ELR (cell line): ENCODE measurements around the gene DUSP12.
"Not testable (repeated sequence)": the region's sequence is repeated elsewhere in the genome, so short reads cannot be mapped to it uniquely, and the experiment has no call there.

Source experiments
- DNase-seq: peaks from one replicate; pipeline ENCODE4 v3.0.0-alpha.2; 2015; ENCODE audit warnings: low read depth

DUSP12 gene, protein sequence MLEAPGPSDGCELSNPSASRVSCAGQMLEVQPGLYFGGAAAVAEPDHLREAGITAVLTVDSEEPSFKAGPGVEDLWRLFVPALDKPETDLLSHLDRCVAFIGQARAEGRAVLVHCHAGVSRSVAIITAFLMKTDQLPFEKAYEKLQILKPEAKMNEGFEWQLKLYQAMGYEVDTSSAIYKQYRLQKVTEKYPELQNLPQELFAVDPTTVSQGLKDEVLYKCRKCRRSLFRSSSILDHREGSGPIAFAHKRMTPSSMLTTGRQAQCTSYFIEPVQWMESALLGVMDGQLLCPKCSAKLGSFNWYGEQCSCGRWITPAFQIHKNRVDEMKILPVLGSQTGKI

GRCh38 chr1:161749509-161750407 lies at the start of gene DUSP12:
TSS of gene DUSP12 (plus strand) at chr1:161749786. CDS start at chr1:161749802, 16 bp downstream.
- DNase-seq, result peak; percentile 97

- DNase-seq, result no peak
Observed at GRCh38 chr1:161702250-161702649, 47.3 kb upstream of the DUSP12 start.

DNA sequence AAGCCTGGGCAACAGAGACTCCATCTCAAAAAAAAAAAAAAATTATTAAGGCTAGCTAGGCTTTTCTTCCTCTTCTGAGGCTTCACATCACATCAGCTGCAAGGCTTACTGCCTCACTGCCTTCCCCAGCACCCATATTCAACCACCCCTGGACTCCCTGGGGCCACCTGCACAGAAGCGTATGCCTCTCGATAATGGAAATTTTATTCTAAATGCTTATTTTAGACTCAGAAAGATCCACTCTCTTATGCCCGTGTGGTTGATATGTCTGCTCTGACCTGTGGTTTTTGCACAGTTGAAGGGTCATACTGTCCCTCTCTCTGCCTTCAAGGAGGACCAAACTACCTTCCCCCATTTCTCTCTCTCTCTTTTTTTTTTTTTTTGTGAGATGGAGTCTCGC lies 44.0 kb upstream of the DUSP12 start:
- DNase-seq, result no peak

GRCh38 chr1:161706113-161706481 lies 43.5 kb upstream of the DUSP12 start:
- peak; percentile 78 for DNase-seq

DNA sequence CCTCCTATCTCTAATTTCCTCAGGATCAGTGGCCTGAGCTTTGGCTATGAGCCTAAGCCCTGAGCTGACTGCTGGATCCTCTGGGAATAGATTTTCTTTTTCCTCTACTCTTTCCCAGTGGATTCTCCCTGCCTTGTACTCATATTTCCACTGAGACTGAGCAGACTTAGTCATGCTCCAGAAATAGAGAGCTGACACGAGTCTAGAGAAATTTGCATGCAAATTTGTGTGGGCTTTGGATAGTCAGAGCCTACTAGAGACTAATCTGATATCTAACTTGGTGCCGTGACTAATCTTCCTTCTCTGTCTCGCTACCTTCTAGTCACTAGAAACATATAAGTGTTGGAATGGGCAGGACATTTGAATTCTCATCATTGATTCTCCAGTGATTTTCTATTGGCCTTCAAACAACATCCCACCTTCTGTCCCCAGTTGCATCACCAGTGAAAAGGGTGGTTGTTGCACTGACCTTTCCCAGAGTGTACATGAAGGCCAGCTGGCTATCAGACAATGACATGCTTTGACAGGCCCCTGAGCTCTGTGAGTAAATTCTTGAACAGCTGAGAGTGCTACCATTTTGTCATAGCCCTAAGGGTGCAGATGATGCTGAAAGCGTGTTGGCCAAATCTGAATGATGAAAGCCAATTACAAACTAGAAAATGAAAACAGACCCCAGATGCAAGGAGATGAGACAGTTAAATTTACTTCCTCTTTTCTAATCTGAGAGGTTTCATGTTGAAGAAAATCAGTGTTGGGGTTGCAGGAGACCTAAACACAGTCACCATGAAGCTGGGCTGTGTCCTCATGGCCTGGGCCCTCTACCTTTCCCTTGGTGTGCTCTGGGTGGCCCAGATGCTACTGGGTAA lies 42.9 kb upstream of the DUSP12 start, which contains the start of gene FCRLA:
Gene FCRLA (plus strand): TSS at position 748 of the 866 bp plus-strand sequence. CDS start 36 bp downstream, at position 784.
- DNase-seq, result peak; percentile 97

- DNase-seq, result no peak
Observed at GRCh38 chr1:161707503-161707902, 42.1 kb upstream of the DUSP12 start.

- DNase-seq, result no peak
Observed at GRCh38 chr1:161709373-161709772, 40.2 kb upstream of the DUSP12 start.

GRCh38 chr1:161710560-161710959 lies 39.0 kb upstream of the DUSP12 start:
- DNase-seq, result no peak

- DNase-seq, result no peak
Observed at GRCh38 chr1:161718559-161719324, 30.8 kb upstream of the DUSP12 start.

- DNase-seq, result no peak
Observed at GRCh38 chr1:161719325-161719611, 30.3 kb upstream of the DUSP12 start.

- DNase-seq, result no peak
Observed at GRCh38 chr1:161720422-161720821, 29.2 kb upstream of the DUSP12 start.

GRCh38 chr1:161720956-161721737 lies 28.4 kb upstream of the DUSP12 start, which contains the start of gene FCRLB:
TSS of gene FCRLB (plus strand) at chr1:161721544. CDS start at chr1:161722673, 1,129 bp downstream.
- no peak for DNase-seq

DNA sequence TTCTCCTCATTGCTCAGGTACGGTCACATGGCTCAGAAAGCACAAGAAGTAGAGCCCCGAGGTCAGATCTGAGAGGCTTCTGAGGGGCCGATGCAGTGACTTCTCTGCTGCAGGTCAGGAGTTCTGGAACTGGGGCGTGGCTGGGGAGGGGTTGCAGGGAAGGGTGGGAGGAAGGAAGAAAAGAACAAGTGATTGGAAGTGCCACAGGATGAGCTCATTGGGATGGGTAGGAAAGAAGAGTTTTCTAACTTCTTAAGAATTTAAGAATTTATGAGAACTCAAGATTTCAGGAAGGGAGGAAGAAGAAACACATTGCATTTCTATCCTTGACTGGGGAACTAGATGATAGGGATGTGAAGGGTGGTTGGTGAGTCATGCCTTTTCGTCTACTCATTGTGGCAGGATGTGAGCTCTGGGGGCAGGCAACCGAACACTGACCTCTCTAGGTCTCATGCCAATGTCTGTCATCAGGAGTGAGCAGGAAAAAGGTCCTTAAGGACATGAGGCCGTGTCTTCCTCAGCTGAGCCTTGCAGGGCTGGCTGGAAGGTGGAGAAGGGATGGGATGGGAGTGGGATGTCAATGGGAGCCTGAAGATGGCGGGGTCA lies 27.7 kb upstream of the DUSP12 start:
- DNase-seq, result peak; percentile 99

- no peak for DNase-seq
Observed at GRCh38 chr1:161722406-161722805, 27.2 kb upstream of the DUSP12 start.

GRCh38 chr1:161723459-161724141 lies 26.0 kb upstream of the DUSP12 start:
- no peak for DNase-seq

- DNase-seq, result not testable (repeated sequence)
Observed at GRCh38 chr1:161725258-161725907, 24.2 kb upstream of the DUSP12 start.

DNA sequence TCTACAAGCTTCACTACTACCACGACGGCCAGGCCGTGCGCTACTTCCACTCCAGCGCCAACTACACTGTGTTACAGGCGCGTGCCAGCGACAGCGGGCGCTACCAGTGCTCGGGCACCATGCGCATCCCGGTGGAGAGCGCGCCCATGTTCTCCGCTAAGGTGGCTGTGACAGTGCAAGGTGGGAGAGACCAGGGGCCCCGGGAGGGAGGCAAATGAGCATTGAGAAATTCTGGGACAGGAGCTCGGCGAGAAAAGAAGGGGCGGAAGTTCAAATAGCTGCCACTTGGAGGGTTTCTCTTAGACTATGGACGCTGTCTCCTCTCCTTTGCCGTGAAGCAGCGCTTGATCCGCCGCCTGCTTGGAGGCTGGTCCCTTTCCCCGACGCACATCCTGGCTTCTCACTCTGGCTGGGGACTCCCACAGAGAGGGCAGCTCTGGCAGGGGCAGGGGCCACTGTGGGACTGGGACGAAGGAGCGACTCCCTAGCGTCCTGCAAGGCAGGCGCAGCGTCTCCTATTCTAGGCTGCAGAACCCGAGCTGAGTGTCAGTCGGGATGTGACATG lies 23.6 kb upstream of the DUSP12 start:
- peak; percentile 74 for DNase-seq

DNA sequence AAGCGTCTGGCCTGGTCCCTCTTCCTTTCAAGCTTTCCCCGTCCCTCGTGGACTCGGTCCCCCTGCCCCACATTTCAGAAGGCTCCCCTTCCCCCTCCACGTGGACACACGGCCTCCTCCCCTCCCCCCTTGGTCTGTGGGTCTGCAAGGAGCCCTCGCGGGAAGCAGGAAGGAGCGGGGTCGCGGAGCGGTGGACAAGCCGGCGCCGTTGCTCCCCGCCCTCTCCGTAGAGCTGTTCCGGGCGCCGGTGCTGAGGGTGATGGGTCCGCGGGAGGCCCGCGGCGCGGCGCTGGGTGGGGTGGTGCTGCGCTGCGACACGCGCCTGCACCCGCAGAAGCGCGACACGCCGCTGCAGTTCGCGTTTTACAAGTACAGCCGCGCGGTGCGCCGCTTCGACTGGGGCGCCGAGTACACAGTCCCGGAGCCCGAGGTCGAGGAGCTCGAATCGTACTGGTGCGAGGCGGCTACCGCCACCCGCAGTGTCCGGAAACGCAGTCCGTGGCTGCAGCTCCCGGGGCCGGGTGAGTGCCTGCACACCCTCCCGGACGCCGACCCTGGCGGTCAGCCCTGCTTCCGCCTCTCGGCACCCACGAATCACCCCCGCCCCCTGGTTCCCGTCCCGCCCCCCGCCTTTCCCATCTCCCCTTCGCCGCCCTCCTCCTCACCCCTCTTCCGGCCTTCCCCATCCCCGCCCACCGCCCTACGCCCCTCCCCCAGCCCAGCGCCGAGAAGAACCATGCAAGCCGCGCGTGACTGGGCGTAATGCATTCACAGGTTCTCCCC lies 22.9 kb upstream of the DUSP12 start:
- peak; percentile 94 for DNase-seq
